Trophoblast cell (in vitro differentiated cells and primary cell): ENCODE measurements around the gene XIRP2.

Experiments used
- DNase-seq, 2 donors: peaks; one replicate each; pipeline ENCODE4 v3.0.0-alpha.2; 2016
- H2AFZ ChIP-seq: 2 replicates; pipeline ENCODE4 v1.6.1; 2013; ENCODE audit warnings: low read length, moderate library complexity, mild to moderate bottlenecking; ENCODE audit not compliant: insufficient read depth, poor library complexity
- H2AK5ac ChIP-seq: 2 replicates; pipeline ENCODE4 v1.6.1; 2013; ENCODE audit warnings: mild to moderate bottlenecking, low read length
- H2BK120ac ChIP-seq: 2 replicates; pipeline ENCODE4 v1.6.1; 2013; ENCODE audit warnings: low read length, mild to moderate bottlenecking, moderate library complexity; ENCODE audit not compliant: insufficient read depth, poor library complexity
- H2BK12ac ChIP-seq: 2 replicates; pipeline ENCODE4 v1.6.1; 2013; ENCODE audit warnings: mild to moderate bottlenecking, low read length, moderate library complexity
- H2BK5ac ChIP-seq: 2 replicates; pipeline ENCODE4 v1.6.1; 2013; ENCODE audit warnings: low read length, low read depth, moderate library complexity, mild to moderate bottlenecking; ENCODE audit not compliant: poor library complexity
- H3K14ac ChIP-seq: 2 replicates; pipeline ENCODE4 v1.6.1; 2013; ENCODE audit warnings: mild to moderate bottlenecking, low read length
- H3K18ac ChIP-seq: 2 replicates; pipeline ENCODE4 v1.6.1; 2013; ENCODE audit warnings: mild to moderate bottlenecking, low read length
- H3K23ac ChIP-seq: 2 replicates; pipeline ENCODE4 v1.6.1; 2013; ENCODE audit warnings: low read length
- H3K27ac ChIP-seq: 2 replicates; pipeline ENCODE4 v1.5.1; 2013; ENCODE audit warnings: low read depth, mild to moderate bottlenecking, inconsistent platforms, low read length, moderate library complexity
- H3K27me3 ChIP-seq: 2 replicates; pipeline ENCODE4 v1.6.1; 2013; ENCODE audit warnings: inconsistent platforms, mild to moderate bottlenecking, low read length, moderate library complexity; ENCODE audit not compliant: insufficient read depth
- H3K36me3 ChIP-seq, 2 experiments: 1 replicate in 1 of 2; 2 replicates in 1 of 2; pipeline ENCODE4 v1.6.1; 2013; ENCODE audit warnings: low read length in 2 of 2, mild to moderate bottlenecking in 2 of 2, moderate library complexity in 1 of 2; ENCODE audit not compliant: insufficient read depth in 2 of 2, control insufficient read depth in 1 of 2
- H3K4ac ChIP-seq: 2 replicates; pipeline ENCODE4 v1.6.1; 2013; ENCODE audit warnings: low read depth, mild to moderate bottlenecking, low read length, moderate library complexity
- H3K4me1 ChIP-seq, 2 experiments: 1 replicate in 1 of 2; 2 replicates in 1 of 2; pipeline ENCODE4 v1.6.1; 2013; ENCODE audit warnings: low read length in 2 of 2, mild to moderate bottlenecking in 2 of 2, moderate library complexity in 1 of 2; ENCODE audit not compliant: insufficient read depth in 2 of 2, control insufficient read depth in 1 of 2
- H3K4me2 ChIP-seq: 2 replicates; pipeline ENCODE4 v1.6.1; 2013; ENCODE audit warnings: inconsistent platforms, mild to moderate bottlenecking, low read length, moderate library complexity
- H3K4me3 ChIP-seq: 2 replicates; pipeline ENCODE4 v1.5.1; 2013; ENCODE audit warnings: mild to moderate bottlenecking, low read depth, low read length, inconsistent platforms
- H3K79me1 ChIP-seq: one replicate; pipeline ENCODE4 v1.6.1; 2013; ENCODE audit warnings: low read length
- H3K79me2 ChIP-seq: 2 replicates; pipeline ENCODE4 v1.6.1; 2013; ENCODE audit warnings: low read length, mild to moderate bottlenecking; ENCODE audit not compliant: control insufficient read depth, insufficient read depth, poor library complexity
- H3K9ac ChIP-seq: 2 replicates; pipeline ENCODE4 v1.6.1; 2013; ENCODE audit warnings: mild to moderate bottlenecking, low read length
- H3K9me3 ChIP-seq: 2 replicates; pipeline ENCODE4 v1.6.1; 2013; ENCODE audit warnings: low read depth, mild to moderate bottlenecking, control low read depth, inconsistent platforms, low read length; ENCODE audit not compliant: insufficient read depth
- H4K12ac ChIP-seq: 2 replicates; pipeline ENCODE4 v1.6.1; 2013; ENCODE audit warnings: low read depth, mild to moderate bottlenecking, low read length, moderate library complexity
- H4K8ac ChIP-seq: 2 replicates; pipeline ENCODE4 v1.6.1; 2013; ENCODE audit warnings: low read depth, mild to moderate bottlenecking, low read length, moderate library complexity
- H4K91ac ChIP-seq: one replicate; pipeline ENCODE4 v1.6.1; 2013; ENCODE audit warnings: low read depth, mild to moderate bottlenecking, low read length, moderate library complexity
- WGBS: extraction: QIAGEN DNeasy Blood & Tissue Kit; methylation state at CpG from one replicate; pipeline ENCODE4 v1.1.7; 2013; ENCODE audit warnings: missing lambda C conversion rate; ENCODE audit not compliant: insufficient read length, insufficient coverage; ENCODE audit errors: extremely low coverage; 5-methylcytosine and 5-hydroxymethylcytosine counted together

XIRP2 gene

DNA sequence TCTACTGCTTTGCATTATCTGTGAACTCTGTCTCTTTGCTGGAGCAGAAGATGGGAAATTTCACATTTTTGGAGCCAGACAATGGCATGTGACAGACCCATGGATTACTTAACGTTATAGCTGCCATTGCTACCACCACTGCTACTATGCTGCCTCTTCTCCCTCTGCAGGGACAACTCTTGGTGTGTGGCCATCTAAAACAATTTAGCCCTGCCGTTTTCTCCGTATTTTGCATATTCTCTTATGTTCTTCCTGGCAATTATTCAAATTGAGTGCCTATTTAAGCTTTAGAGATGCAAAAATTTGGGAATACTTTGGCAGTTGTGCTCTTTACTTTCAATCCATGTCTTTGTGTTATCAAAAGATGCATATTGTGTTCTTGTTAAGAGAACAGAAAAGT, 386.8 kb downstream of the XIRP2 start:
- Histone ChIP-seq H4K8ac (no peak overlapping the region), H3K23ac (no peak overlapping the region), H3K27ac (no peak overlapping the region), H3K27me3 (no peaks in the 10 kb centered on the region), H3K18ac (no peak overlapping the region), H3K9me3 (peaks cover 2% of the 10 kb centered on the region), H2AFZ (no peak overlapping the region), H2BK120ac (no peak overlapping the region), H4K91ac (no peak overlapping the region), H3K4me3 (no peak overlapping the region), H3K4me1 (peaks cover 0 to 3% of the 10 kb centered on the region in 2 experiments), H3K9ac (no peak overlapping the region), H2AK5ac (no peak overlapping the region), H3K36me3 (no peaks in the 10 kb centered on the region), H4K12ac (no peak overlapping the region), H3K79me2 (no peaks in the 10 kb centered on the region), H3K79me1 (no peaks in the 10 kb centered on the region), H3K4me2 (no peak overlapping the region), H2BK5ac (no peak overlapping the region), H3K4ac (no peak overlapping the region), H3K14ac (no peak overlapping the region), H2BK12ac (no peak overlapping the region)
- DNase-seq: no peak
- no CpG with 5 or more reads among the region's 3 CpGs for WGBS

DNA sequence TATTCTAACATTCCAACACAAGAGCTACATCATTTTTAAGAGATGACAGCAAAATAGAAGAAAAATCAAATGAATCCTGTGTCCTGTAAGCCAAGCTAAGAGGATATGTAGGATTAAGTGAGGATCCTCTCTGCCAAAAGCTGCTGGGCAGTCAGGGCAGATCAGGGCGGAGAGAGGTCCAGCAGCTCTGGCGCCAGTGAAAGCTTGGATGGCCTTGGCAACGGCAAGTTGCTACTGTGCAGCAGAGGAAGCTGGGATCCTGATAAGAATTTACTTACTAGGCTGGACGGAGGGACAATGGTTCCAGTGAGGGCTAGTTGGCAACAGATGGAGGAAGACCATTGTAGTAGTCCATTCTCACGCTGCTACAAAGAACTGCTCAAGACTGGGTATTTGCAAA, 391.5 kb downstream of the XIRP2 start:
- no peak for DNase-seq
- no peak overlapping the region for H2AFZ ChIP-seq

DNA sequence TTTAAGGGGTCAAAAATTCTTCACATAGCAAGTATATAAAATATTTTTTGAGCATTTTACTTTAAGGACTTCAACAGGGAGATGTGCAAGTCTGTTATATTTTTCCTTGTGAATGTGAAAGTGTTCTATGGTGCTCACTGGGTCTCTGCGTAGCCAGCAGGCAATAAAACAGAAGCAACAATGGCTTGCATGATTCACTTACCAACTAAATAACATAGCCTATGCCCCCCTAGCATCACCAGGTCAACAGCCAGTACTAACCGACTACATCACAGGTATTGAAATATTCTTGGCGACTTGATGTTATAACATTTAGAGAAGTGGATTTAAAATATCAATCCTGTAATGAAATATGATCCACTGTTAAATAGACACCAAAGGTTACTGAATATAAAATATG, 398.9 kb downstream of the XIRP2 start:
- no peak overlapping the region for H3K4me3 ChIP-seq
- no peak overlapping the region for H2BK120ac ChIP-seq
- no peak for DNase-seq
- H3K79me2 ChIP-seq: no peaks in the 10 kb centered on the region
- no peak overlapping the region for H3K4ac ChIP-seq
- no peak overlapping the region for H2BK5ac ChIP-seq
- H3K23ac ChIP-seq: no peak overlapping the region
- no peak overlapping the region for H2BK12ac ChIP-seq
- no peak overlapping the region for H3K9ac ChIP-seq
- no peaks in the 10 kb centered on the region for H3K27me3 ChIP-seq
- no peak overlapping the region for H3K18ac ChIP-seq
- H2AK5ac ChIP-seq: no peak overlapping the region
- no peaks in the 10 kb centered on the region for H3K4me1 ChIP-seq
- H3K27ac ChIP-seq: no peak overlapping the region
- H3K4me2 ChIP-seq: no peak overlapping the region
- H2AFZ ChIP-seq: no peak overlapping the region
- no peaks in the 10 kb centered on the region for H3K79me1 ChIP-seq
- H4K91ac ChIP-seq: no peak overlapping the region
- no peaks in the 10 kb centered on the region for H3K36me3 ChIP-seq
- H3K9me3 ChIP-seq: no peaks in the 10 kb centered on the region
- no peak overlapping the region for H4K12ac ChIP-seq
- H4K8ac ChIP-seq: no peak overlapping the region
- no CpG with 5 or more reads among the region's 3 CpGs for WGBS
- no peak overlapping the region for H3K14ac ChIP-seq

More for the DNA sequence above, 391.5 kb downstream of the XIRP2 start:
- Histone ChIP-seq H3K9me3 (peaks cover 2% of the 10 kb centered on the region), H3K9ac (no peak overlapping the region), H3K79me2 (no peaks in the 10 kb centered on the region), H3K4me3 (no peak overlapping the region), H3K27ac (no peak overlapping the region), H3K4ac (no peak overlapping the region), H3K14ac (no peak overlapping the region), H3K4me2 (no peak overlapping the region), H2BK12ac (no peak overlapping the region), H3K23ac (no peak overlapping the region), H2BK5ac (no peak overlapping the region), H3K36me3 (no peaks in the 10 kb centered on the region), H3K27me3 (no peaks in the 10 kb centered on the region), H2AK5ac (no peak overlapping the region), H3K4me1 (no peaks in the 10 kb centered on the region), H4K12ac (no peak overlapping the region), H3K79me1 (no peaks in the 10 kb centered on the region), H4K8ac (no peak overlapping the region), H2BK120ac (no peak overlapping the region), H4K91ac (no peak overlapping the region), H3K18ac (no peak overlapping the region)
- WGBS: no CpG with 5 or more reads among the region's 5 CpGs

DNA sequence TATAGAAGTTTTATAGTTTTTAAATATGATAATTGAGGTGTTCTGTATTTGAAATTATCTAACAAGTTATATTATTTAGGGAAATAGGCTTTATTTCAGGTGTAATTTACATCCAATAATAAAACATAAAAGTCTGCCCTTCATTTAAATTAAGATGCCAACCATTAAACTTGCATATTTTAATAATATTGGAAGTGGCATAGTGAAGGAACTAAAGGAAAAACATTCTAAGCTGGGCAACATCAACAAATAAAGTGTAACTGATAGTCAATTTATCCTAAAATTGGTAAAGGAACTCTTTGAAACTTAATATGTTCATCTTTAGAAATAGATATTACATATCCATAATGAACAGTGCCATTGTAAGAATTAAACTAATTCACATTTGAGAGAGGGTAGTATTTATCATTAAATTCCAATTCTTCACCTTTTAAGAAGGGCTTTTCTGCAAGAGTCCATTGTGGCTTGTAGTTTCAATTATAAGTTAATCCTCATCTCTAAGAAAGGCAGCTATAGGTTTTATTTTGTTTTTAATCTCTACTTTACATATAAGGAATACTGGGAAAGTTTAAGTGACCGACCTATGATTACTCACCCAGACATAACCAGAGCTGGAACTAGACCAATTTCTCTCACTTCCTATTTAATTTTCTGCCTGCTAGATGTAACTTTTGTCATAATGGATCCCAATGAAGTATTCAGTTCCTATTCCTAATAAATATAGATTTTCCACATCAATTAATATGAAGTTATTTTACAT, 401.6 kb downstream of the XIRP2 start:
- H3K4me2 ChIP-seq: no peak overlapping the region
- no peak overlapping the region for H2BK120ac ChIP-seq
- H3K27me3 ChIP-seq: peaks cover 9% of the 10 kb centered on the region
- H2AFZ ChIP-seq: no peak overlapping the region
- H3K27ac ChIP-seq: no peak overlapping the region
- no peak overlapping the region for H4K12ac ChIP-seq
- no CpG with 5 or more reads among the region's 1 CpG for WGBS
- H3K9me3 ChIP-seq: no peaks in the 10 kb centered on the region
- no peak overlapping the region for H4K91ac ChIP-seq
- peaks cover 10 to 11% of the 10 kb centered on the region in 2 experiments for H3K4me1 ChIP-seq
- no peak overlapping the region for H3K4me3 ChIP-seq
- no peak overlapping the region for H3K9ac ChIP-seq
- H3K18ac ChIP-seq: no peak overlapping the region
- no peak overlapping the region for H3K23ac ChIP-seq
- H3K79me2 ChIP-seq: no peaks in the 10 kb centered on the region
- H3K4ac ChIP-seq: no peak overlapping the region
- no peak overlapping the region for H2BK12ac ChIP-seq
- H3K79me1 ChIP-seq: peaks cover 3% of the 10 kb centered on the region
- H3K14ac ChIP-seq: no peak overlapping the region
- no peak for DNase-seq
- no peak overlapping the region for H4K8ac ChIP-seq
- no peak overlapping the region for H2AK5ac ChIP-seq
- no peak overlapping the region for H2BK5ac ChIP-seq
- H3K36me3 ChIP-seq: no peaks in the 10 kb centered on the region
